OCI-LY7 (cell line): Measurements from ENCODE around the gene NR5A1. TPM values are rescaled to one million over a fixed set of nuclear protein-coding genes. Genes with fewer than 3 reads are reported as not detected.

Experiments
- Bru-seq: library from RNA; stranded (reverse); fragments of 400-500 nt; gene quantifications from one replicate; lab custom pipeline; 2021; lab: Mats Ljungman, UMichigan
- BruChase-seq, 2 experiments: library from RNA; stranded (reverse); fragments of 400-500 nt; gene quantifications; one replicate each; lab custom pipeline; 2021; lab: Mats Ljungman, UMichigan
- BruUV-seq: library from RNA; stranded (reverse); fragments of 400-500 nt; replicated peaks from 2 replicates; lab custom pipeline; 2021; lab: Mats Ljungman, UMichigan
- CTCF ChIA-PET: fragments of 300-600 bp; sonication (Branson Sonifier 250); formaldehyde crosslinking; loops from one replicate; lab custom pipeline; 2022; ENCODE audit warnings: antibody characterized with exemption; ENCODE audit not compliant: unreplicated experiment; lab: Charles Lee
- POLR2A ChIA-PET: fragments of 300-600 bp; sonication (Branson Sonifier 250); formaldehyde crosslinking; loops from one replicate; lab custom pipeline; 2022; ENCODE audit warnings: antibody characterized with exemption; lab: Charles Lee
- DNase-seq: peaks from one replicate; pipeline ENCODE4 v3.0.0-alpha.2; 2015; ENCODE audit warnings: low spot score
- H2AFZ ChIP-seq: fragments of 200-600 bp; sonication (generic), shearing (Covaris generic); 2 replicates; pipeline ENCODE4 v1.6.1; 2014; ENCODE audit warnings: mild to moderate bottlenecking, antibody characterized with exemption, low read length, moderate library complexity
- H3K27ac ChIP-seq: fragments of 200-600 bp; sonication (generic); 2 replicates; pipeline ENCODE4 v1.5.1; 2014; ENCODE audit warnings: mixed run types, low read depth, mild to moderate bottlenecking, moderate library complexity, low read length, inconsistent platforms; ENCODE audit not compliant: poor library complexity, severe bottlenecking
- H3K36me3 ChIP-seq: fragments of 200-600 bp; sonication (generic); 2 replicates; pipeline ENCODE4 v1.6.1; 2014; ENCODE audit warnings: mild to moderate bottlenecking, antibody characterized with exemption, low read length, moderate library complexity, mixed read lengths; ENCODE audit not compliant: insufficient read depth
- H3K4me1 ChIP-seq: fragments of 200-600 bp; sonication (generic); 2 replicates; pipeline ENCODE4 v1.5.1; 2014; ENCODE audit warnings: mild to moderate bottlenecking, low read length; ENCODE audit not compliant: insufficient read depth, poor library complexity, severe bottlenecking
- H3K4me2 ChIP-seq: fragments of 200-600 bp; sonication (generic); 2 replicates; pipeline ENCODE4 v1.6.1; 2014; ENCODE audit warnings: mild to moderate bottlenecking, low read length
- H3K4me3 ChIP-seq: fragments of 200-600 bp; sonication (generic); 2 replicates; pipeline ENCODE4 v1.5.1; 2014; ENCODE audit warnings: mild to moderate bottlenecking, low read depth, low read length; ENCODE audit not compliant: poor library complexity, severe bottlenecking
- H3K79me2 ChIP-seq: fragments of 200-600 bp; sonication (generic); 2 replicates; pipeline ENCODE4 v1.6.1; 2016; ENCODE audit warnings: low read depth, mild to moderate bottlenecking, low read length, moderate library complexity, mixed read lengths; ENCODE audit not compliant: insufficient read depth
- H3K9me2 ChIP-seq: fragments of 200-600 bp; sonication (generic); 2 replicates; pipeline ENCODE4 v1.6.1; 2016; ENCODE audit warnings: mild to moderate bottlenecking, low read length, mixed read lengths; ENCODE audit not compliant: insufficient read depth
- H3K9me3 ChIP-seq: fragments of 200-600 bp; sonication (generic); 2 replicates; pipeline ENCODE4 v1.6.1; 2014; ENCODE audit warnings: mild to moderate bottlenecking, mixed run types, low read length, mixed read lengths
- H4K20me1 ChIP-seq: fragments of 200-600 bp; sonication (generic); 2 replicates; pipeline ENCODE4 v1.6.1; 2014; ENCODE audit warnings: mild to moderate bottlenecking, antibody characterized with exemption, low read length, moderate library complexity, mixed read lengths; ENCODE audit not compliant: insufficient read depth
- CTCF ChIP-seq: fragments of 200-600 bp; sonication (generic); conservative IDR thresholded peaks from 2 replicates; pipeline ENCODE4 v1.5.1; 2014; ENCODE audit warnings: mild to moderate bottlenecking, antibody characterized with exemption, low read length, moderate library complexity, mixed read lengths
- EZH2phosphoT487 ChIP-seq: fragments of 200-600 bp; sonication (generic); IDR thresholded peaks from 2 replicates; pipeline ENCODE4 v1.6.1; 2018; ENCODE audit warnings: low read depth, borderline replicate concordance, mild to moderate bottlenecking, mixed run types, antibody characterized with exemption, low read length, moderate library complexity, mixed read lengths
- intact Hi-C: fragments of 100-400 bp; cut with micrococcal nuclease; formaldehyde crosslinking; loops from one replicate; pipeline ENCODE4 v1.10.0; 2022; ENCODE audit not compliant: unreplicated experiment
- long read RNA-seq: library from polyadenylated mRNA; stranded (forward); transcript quantifications from one replicate; pipeline ENCODE4 v2.0.0, GENCODE V29; 2022
- total RNA-seq, 2 experiments: library from RNA; depleted of rRNA in 1 of 2; stranded (reverse); fragments of >200 nt in 1 of 2; shearing (Covaris generic) in 1 of 2; gene quantifications; 2 replicates each; pipeline ENCODE4 v1.2.3, GENCODE V29; 2014 to 2022

Gene NR5A1
- total RNA-seq (2014; rRNA removed; shearing (Covaris generic)) (not detected in 2 replicates), total RNA-seq (2022) (not detected in 2 replicates), Bru-seq, nascent RNA (percentile 14 among the genes with signal in this experiment), BruChase-seq, experiment 1, labeled RNA remaining after a 6-hour chase (percentile 14 among the genes with signal in this experiment), BruChase-seq, experiment 2, labeled RNA remaining after a 2-hour chase (percentile 14 among the genes with signal in this experiment)
- long read RNA-seq, result 0 reads

- TF ChIP-seq CTCF, result no peak
- TF ChIP-seq EZH2phosphoT487, result no peak
- intact Hi-C loops, result no loop called here
- BruUV-seq, result no TSS peak
- Histone ChIP-seq H3K9me3 (no peaks in the 10 kb centered on the region), H3K36me3 (no peaks in the 10 kb centered on the region), H3K4me2 (no peak within 1 kb of the TSS), H3K4me3 (no peak within 1 kb of the TSS), H3K9me2 (no peaks in the 10 kb centered on the region), H3K79me2 (no peaks in the 10 kb centered on the region), H3K27ac (no peak within 1 kb of the TSS), H4K20me1 (no peaks in the 10 kb centered on the region), H3K4me1 (no peaks in the 10 kb centered on the region), H2AFZ (no peak within 1 kb of the TSS)
- CTCF ChIA-PET, result no interaction called here
- DNase-seq, result no peak
- POLR2A ChIA-PET, result no interaction called here
Measured at GRCh38 chr9:124506931-124507879, at the start of gene NR5A1. Gene NR5A1, minus strand, starts transcription at chr9:124507399. Its CDS starts 4,004 bp downstream, at chr9:124503395.

DNA sequence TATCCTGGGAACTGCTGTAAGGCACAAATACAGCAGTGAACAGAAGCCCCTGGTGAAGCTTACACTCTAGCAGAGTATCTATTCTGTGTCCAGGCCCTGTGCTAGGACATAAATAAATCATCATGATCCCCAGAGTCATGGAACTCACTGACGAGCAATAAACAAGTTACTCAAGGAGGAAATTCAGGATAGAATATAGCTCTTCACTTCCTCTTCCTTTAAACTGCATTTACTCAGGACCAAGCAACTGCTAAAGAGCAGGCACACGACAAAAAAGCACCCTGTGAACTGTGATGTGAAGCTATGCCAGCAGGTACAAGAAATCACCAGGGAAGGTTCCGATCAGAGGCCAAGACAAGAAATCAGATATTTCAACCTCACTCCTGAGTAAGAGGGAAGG lies 47.8 kb upstream of the NR5A1 start:
- no peak for DNase-seq
- no peaks in the 10 kb centered on the region for H3K36me3 ChIP-seq
- CTCF ChIA-PET, result no interaction called here
- no TSS peak for BruUV-seq
- no peaks in the 10 kb centered on the region for H3K9me2 ChIP-seq
- H3K4me2 ChIP-seq, result no peak overlapping the region
- no peak overlapping the region for H3K4me3 ChIP-seq
- POLR2A ChIA-PET, result interaction anchor here (0.8 to 1.2 kb wide), 2 partner anchors 11 to 40 kb away, joined by 3 to 4 read pairs; no protein-coding TSS in a partner anchor
- H3K27ac ChIP-seq, result no peak overlapping the region
- no peaks in the 10 kb centered on the region for H3K4me1 ChIP-seq
- no peak overlapping the region for H2AFZ ChIP-seq
- H4K20me1 ChIP-seq, result no peaks in the 10 kb centered on the region
- H3K79me2 ChIP-seq, result no peaks in the 10 kb centered on the region
- no peaks in the 10 kb centered on the region for H3K9me3 ChIP-seq
- intact Hi-C loops, result no loop called here
- no peak for TF ChIP-seq EZH2phosphoT487
- no peak for TF ChIP-seq CTCF
